Immature natural killer cell (primary cell): ENCODE measurements around the gene MAN2B2. TPM values are rescaled to one million over a fixed set of nuclear protein-coding genes. Genes with fewer than 3 reads are reported as not detected.
A peak's percentile ranks its signal among the peaks of the same experiment; 100 is the strongest.

Experiments
- DNase-seq, 3 donors: peaks; one replicate each; pipeline ENCODE4 v3.0.0; 2022; ENCODE audit warnings: mixed read lengths in 1 of 3
- H3K27ac Mint-ChIP-seq, 6 donors: one replicate each; pipeline ENCODE4 v1.8.0; 2020; ENCODE audit warnings: mixed read lengths in 6 of 6, mild to moderate bottlenecking in 5 of 6, inconsistent platforms in 4 of 6, moderate library complexity in 3 of 6
- H3K27me3 Mint-ChIP-seq, 3 donors: one replicate each; pipeline ENCODE4 v1.8.0; 2020 to 2021; ENCODE audit warnings: low read depth in 3 of 3, mild to moderate bottlenecking in 3 of 3, mixed read lengths in 3 of 3, moderate library complexity in 3 of 3, inconsistent platforms in 1 of 3
- H3K36me3 Mint-ChIP-seq, 3 donors: one replicate each; pipeline ENCODE4 v1.8.0; 2020; ENCODE audit warnings: mixed read lengths in 3 of 3, inconsistent platforms in 2 of 3, mild to moderate bottlenecking in 2 of 3
- H3K4me1 Mint-ChIP-seq, 2 donors: one replicate each; pipeline ENCODE4 v1.8.0; 2020; ENCODE audit warnings: inconsistent platforms in 2 of 2, mild to moderate bottlenecking in 2 of 2, mixed read lengths in 2 of 2, moderate library complexity in 1 of 2
- H3K4me3 Mint-ChIP-seq, 5 donors: one replicate each; pipeline ENCODE4 v1.8.0; 2020; ENCODE audit warnings: mild to moderate bottlenecking in 5 of 5, mixed read lengths in 5 of 5, inconsistent platforms in 3 of 5, moderate library complexity in 3 of 5
- H3K9me3 Mint-ChIP-seq, 6 donors: one replicate each; pipeline ENCODE4 v1.8.0; 2020; ENCODE audit warnings: mild to moderate bottlenecking in 6 of 6, mixed read lengths in 6 of 6, inconsistent platforms in 4 of 6, moderate library complexity in 3 of 6
- polyA plus RNA-seq, 3 donors: library from polyadenylated mRNA; unstranded; fragments of 300-500 nt; fragmentation: Illumina TruSeq; gene quantifications; one replicate each; pipeline ENCODE4 v1.2.3, GENCODE V29; 2021

Gene MAN2B2
- polyA plus RNA-seq, 3 donors from 2014 or later = 12.9 to 34.9 (median 15.3) TPM

DNA sequence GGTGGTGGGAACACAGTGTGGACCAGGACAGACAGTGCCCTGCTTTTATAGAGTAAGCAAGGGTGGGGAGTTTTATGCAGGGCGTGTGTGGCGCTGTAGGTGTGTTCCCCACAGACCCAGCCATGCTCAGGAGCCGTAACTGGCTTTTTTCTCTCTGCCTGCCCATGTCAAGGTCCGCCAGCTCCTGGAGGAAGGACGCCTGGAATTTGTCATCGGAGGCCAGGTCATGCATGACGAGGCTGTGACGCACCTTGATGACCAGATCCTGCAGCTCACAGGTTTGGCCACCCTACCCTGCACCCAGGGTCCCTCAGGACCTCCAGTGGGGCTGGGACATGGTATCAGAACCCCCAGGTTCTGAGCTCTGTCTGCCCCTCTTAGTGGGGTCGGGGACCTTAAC, 3.2 kb downstream of the MAN2B2 start:
- Mint-ChIP-seq H3K27me3 (peaks cover 3 to 6% (median 3%) of the 10 kb centered on the region in 3 donors), H3K36me3 (peaks cover 29 to 34% (median 30%) of the 10 kb centered on the region in 3 donors), H3K4me3 (no peak overlapping the region), H3K27ac (peak overlapping the region in 1 of 6 donors; percentile 58), H3K4me1 (peaks cover 5 to 14% of the 10 kb centered on the region in 2 donors), H3K9me3 (no peaks in the 10 kb centered on the region)
- no peak for DNase-seq

DNA sequence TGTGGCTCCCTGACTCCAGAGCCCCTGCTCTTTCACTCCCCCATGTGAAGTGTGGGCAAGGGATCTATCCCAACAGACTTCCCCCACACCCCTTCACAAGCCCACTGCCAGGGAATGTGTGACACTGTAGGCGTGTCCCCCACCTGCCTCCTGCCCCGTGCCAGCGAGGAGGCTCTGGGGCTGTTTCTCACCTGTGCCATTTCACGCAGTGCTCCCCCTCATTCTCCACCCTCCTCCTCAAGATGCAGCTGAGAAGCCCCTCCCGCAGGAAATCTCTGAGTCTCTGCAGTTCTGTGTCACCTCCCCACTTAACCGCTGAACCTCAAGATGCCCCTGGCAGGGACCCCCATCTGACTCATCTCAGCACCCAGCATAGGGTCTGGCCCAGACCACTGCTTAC, 5.4 kb downstream of the MAN2B2 start:
- Mint-ChIP-seq H3K4me3 (no peak overlapping the region), H3K27ac (peak overlapping the region in 1 of 6 donors; percentile 46), H3K9me3 (no peaks in the 10 kb centered on the region), H3K27me3 (peaks cover 3 to 4% (median 3%) of the 10 kb centered on the region in 3 donors), H3K4me1 (peaks cover 5 to 9% of the 10 kb centered on the region in 2 donors), H3K36me3 (peaks cover 43 to 47% (median 46%) of the 10 kb centered on the region in 3 donors)
- DNase-seq = no peak

DNA sequence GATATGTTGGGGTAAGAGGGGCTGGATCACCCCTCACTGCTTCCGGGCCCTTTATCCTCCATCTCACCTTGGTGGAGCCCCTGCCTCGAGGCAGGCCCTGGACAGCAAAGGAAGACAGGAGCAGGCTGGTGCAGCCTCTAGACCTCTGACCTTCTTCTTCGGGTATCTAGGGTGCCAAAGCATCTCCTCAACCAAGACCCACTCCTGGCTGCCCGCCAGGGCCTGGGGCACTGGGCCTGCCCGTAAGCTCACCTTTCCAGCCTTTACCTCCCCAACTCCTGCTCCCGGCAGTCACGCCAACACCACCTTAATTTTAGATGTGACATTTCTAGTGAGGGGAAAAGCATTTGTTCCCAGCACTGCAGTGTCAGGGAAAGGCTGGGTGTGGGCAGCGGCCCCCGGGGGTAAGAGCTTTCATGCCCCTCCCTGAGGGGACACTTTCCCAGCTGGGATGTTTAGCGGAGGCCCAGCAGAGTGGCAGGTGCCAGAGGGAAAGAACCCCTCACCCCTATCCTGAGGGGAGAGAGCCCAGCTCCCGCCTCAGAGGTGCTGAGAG, 6.7 kb downstream of the MAN2B2 start:
- no peak for DNase-seq
- Mint-ChIP-seq H3K36me3 (peaks cover 43 to 52% (median 49%) of the 10 kb centered on the region in 3 donors), H3K27ac (no peak overlapping the region), H3K4me3 (no peak overlapping the region), H3K4me1 (peaks cover 0 to 4% of the 10 kb centered on the region in 2 donors), H3K27me3 (peaks cover 3 to 4% (median 3%) of the 10 kb centered on the region in 3 donors), H3K9me3 (no peaks in the 10 kb centered on the region)

DNA sequence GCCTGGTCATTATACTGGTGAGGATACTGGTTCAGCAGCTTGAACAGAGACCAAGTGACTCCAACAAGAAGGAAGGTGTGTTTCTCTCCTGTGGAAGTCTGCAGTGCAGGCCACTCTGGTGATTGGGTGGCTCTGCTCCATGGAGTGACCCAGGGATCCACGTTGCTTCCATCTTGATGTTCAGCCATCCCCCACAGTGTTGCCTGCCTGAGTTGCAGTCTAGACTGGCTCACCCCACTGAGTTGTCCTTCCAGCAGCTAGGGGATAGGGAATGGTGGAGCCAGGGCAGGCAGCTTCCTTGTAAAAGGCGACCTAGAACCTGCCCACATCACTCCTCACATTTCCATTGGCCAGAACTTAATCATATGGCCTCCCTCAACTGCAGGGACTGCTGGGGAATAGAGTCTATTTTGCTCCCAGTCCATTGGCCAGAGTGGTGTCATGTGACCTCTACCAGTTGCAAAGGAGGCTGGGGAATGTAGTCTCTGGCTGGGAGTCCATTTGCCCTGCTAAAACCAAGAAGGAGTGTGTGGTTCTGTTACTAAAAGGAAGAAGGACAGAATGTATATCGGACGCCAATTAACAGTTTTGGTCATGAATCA, 8.0 kb downstream of the MAN2B2 start:
- H3K36me3 Mint-ChIP-seq = peaks cover 39 to 49% (median 45%) of the 10 kb centered on the region in 3 donors
- peak in 1 of 3 donors; percentile 6 for DNase-seq
- H3K4me1 Mint-ChIP-seq = peaks cover 0 to 2% of the 10 kb centered on the region in 2 donors
- no peak overlapping the region for H3K27ac Mint-ChIP-seq
- no peaks in the 10 kb centered on the region for H3K9me3 Mint-ChIP-seq
- H3K27me3 Mint-ChIP-seq = peaks cover 3 to 4% (median 3%) of the 10 kb centered on the region in 3 donors
- no peak overlapping the region for H3K4me3 Mint-ChIP-seq

DNA sequence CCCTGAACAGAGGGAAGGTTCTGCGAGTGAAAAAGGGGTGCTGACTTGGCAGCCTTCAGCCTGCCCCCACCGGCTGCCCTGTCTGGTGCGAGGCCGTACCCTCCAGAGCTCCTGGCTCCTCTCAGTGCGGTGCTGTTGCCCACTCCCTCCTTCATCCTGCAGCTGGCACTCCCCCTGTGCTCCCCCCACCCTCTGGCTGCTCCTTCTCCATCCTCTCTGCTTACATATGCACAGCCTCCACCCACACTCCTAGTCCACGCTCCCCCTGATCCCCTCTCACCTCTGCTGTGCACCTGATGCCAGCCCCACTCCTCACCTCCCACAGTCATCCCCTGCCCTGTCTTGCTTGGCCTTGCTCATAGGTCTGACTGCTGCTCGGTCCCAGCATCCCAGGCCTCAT, 9.9 kb downstream of the MAN2B2 start:
- Mint-ChIP-seq H3K27ac (no peak overlapping the region), H3K4me1 (no peaks in the 10 kb centered on the region), H3K36me3 (peaks cover 27 to 35% (median 32%) of the 10 kb centered on the region in 3 donors), H3K4me3 (no peak overlapping the region), H3K9me3 (no peaks in the 10 kb centered on the region), H3K27me3 (peaks cover 0 to 3% (median 0%) of the 10 kb centered on the region in 3 donors)
- no peak for DNase-seq

DNA sequence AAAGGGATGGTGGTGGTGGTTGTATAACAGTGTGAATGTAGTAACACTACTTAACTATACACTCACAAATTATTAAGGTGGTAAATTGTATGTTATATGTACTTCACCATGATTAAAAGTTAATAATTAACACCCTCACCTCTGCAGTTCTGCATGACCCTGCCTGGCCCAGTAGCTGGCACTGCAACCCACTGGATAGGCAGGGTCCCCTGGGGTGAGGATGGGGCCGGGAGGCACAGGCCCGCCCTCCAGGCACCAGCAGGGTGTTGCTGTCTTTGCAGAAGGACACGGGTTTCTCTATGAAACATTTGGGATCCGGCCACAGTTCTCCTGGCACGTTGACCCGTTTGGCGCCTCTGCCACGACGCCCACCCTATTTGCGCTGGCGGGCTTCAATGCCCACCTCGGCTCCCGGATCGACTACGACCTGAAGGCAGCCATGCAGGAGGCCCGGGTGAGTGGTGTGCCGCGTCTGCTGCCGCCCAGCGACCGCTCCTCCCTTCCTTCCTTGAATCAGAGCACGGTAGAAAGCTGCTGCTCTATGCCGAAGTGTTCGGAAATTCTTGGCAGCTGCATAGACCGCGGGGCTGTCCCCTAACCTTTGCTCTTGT, 11.8 kb downstream of the MAN2B2 start:
- DNase-seq = no peak
- H3K4me3 Mint-ChIP-seq = no peak overlapping the region
- H3K27me3 Mint-ChIP-seq = no peaks in the 10 kb centered on the region
- peaks cover 19 to 32% (median 19%) of the 10 kb centered on the region in 3 donors for H3K36me3 Mint-ChIP-seq
- H3K4me1 Mint-ChIP-seq = no peaks in the 10 kb centered on the region
- no peaks in the 10 kb centered on the region for H3K9me3 Mint-ChIP-seq
- no peak overlapping the region for H3K27ac Mint-ChIP-seq

DNA sequence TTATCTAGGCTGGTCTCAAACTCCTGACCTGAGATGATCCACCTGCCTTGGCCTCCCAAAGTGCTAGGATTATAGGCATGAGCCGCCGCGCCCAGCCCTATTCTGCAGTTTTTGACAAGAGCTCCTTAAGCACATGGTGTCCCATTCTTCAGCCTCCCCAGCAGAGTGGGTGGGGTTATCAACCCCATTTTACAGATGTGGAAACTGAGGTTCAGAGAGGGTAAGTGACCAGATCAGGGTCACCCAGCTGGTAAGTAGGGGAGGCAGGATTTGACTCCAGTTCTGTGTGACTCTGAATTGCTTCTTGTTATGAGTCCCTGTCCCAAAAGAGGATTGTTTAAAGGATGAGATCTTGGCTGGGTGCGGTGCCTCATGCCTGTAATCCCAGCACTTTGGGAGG, 14.5 kb downstream of the MAN2B2 start:
- Mint-ChIP-seq H3K4me3 (no peak overlapping the region), H3K27ac (no peak overlapping the region), H3K27me3 (peaks cover 0 to 2% (median 0%) of the 10 kb centered on the region in 3 donors), H3K36me3 (peaks cover 3 to 16% (median 4%) of the 10 kb centered on the region in 3 donors), H3K9me3 (no peaks in the 10 kb centered on the region), H3K4me1 (no peaks in the 10 kb centered on the region)
- DNase-seq = no peak

DNA sequence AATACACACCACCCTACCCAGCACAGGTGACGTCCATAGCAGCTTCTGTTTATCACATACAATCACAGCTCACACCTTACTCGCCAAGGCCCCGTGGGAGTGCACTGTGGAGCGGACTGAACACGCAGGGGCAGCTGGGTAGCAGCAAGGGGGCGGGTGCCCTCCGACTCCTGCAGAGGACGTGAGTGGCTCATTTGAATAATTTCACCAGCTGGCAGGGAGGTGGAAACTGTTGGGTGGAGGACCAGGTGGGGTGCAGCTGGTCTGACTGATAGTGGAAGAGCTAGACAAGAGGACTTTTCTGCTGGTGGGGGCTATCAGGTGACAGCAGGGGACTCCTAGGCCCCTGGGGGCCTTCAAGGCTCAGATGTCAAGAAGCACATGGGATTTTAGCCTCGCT, 16.3 kb downstream of the MAN2B2 start:
- Mint-ChIP-seq H3K27me3 (peaks cover 0 to 2% (median 0%) of the 10 kb centered on the region in 3 donors), H3K4me1 (no peaks in the 10 kb centered on the region), H3K9me3 (no peaks in the 10 kb centered on the region), H3K4me3 (no peak overlapping the region), H3K27ac (no peak overlapping the region), H3K36me3 (peaks cover 4 to 10% (median 7%) of the 10 kb centered on the region in 3 donors)
- DNase-seq = no peak

DNA sequence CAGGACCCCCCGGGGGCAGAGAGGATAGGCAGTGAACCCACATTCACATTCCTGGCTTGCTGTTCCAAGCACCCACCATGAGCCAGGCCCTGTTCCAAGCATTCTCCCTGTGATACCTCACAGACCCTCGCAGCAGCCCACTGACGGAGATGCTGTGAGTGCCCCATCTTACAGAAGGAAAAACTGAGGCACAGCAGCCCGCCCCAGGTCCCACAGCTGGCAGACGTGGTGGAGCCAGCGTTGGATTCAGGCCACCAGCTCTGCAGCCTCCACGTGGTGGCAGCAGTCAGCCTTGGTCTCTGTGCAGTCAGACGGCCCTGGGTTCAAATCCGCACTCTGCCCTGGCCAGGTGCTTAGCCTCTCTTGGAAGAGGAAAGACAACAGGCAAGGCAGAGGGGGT, 16.8 kb downstream of the MAN2B2 start:
- Mint-ChIP-seq H3K4me3 (no peak overlapping the region), H3K27ac (no peak overlapping the region), H3K4me1 (no peaks in the 10 kb centered on the region), H3K9me3 (no peaks in the 10 kb centered on the region), H3K27me3 (peaks cover 0 to 2% (median 0%) of the 10 kb centered on the region in 3 donors), H3K36me3 (peaks cover 4 to 10% (median 10%) of the 10 kb centered on the region in 3 donors)
- no peak for DNase-seq

DNA sequence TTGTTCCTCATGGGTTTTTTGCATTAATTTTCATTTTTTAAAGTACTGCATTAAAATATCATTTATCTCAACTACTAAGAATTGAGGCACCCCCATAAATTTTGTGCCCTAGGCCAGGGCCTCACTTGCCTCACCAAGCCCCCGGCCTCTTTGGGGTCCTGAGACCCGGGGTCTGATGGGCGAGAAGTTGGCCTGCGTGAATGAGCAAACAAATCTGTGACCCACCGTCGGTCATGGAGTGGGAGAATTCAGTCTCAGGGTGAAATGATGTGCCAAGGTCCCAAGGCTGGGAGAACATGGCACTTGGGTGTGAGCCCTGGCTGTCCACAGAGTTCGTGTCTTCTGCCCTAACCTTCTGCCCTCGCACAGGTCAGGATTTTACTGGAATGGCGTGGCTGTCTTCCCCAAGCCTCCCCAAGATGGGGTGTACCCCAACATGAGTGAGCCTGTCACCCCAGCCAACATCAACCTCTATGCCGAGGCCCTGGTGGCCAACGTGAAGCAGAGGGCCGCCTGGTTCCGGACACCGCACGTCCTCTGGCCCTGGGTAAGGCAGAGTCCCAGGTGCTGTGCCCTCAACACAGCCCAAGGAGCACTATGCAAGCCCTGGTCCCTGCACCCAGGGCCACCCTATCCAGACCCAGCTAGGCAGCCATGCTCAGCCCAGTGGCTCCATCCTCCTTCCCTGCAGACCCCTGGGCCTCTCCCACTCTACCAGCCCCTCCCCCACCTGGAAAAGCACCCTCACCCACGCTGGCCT, 18.0 kb downstream of the MAN2B2 start:
- peaks cover 4 to 10% (median 10%) of the 10 kb centered on the region in 3 donors for H3K36me3 Mint-ChIP-seq
- H3K4me1 Mint-ChIP-seq = no peaks in the 10 kb centered on the region

DNA sequence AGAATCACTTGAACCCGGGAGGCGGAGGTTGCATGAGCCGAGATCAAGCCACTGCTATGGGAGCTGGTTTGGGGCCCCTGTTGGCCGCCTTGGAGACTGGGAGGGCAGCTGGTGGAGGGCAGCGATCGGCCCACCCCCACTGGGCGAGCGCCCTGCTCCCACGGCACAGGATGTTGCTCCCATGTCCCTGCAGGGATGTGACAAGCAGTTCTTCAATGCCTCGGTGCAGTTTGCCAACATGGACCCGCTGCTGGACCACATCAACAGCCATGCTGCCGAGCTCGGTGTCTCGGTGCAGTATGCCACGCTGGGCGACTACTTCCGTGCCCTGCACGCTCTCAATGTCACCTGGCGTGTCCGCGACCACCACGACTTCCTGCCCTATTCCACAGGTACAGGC, 19.4 kb downstream of the MAN2B2 start:
- H3K36me3 Mint-ChIP-seq = peaks cover 4 to 10% (median 10%) of the 10 kb centered on the region in 3 donors
- no peaks in the 10 kb centered on the region for H3K4me1 Mint-ChIP-seq
- H3K27me3 Mint-ChIP-seq = peaks cover 0 to 2% (median 0%) of the 10 kb centered on the region in 3 donors
- H3K9me3 Mint-ChIP-seq = no peaks in the 10 kb centered on the region
- H3K4me3 Mint-ChIP-seq = no peak overlapping the region
- no peak overlapping the region for H3K27ac Mint-ChIP-seq
- no peak for DNase-seq

More for the DNA sequence above, 18.0 kb downstream of the MAN2B2 start:
- no peak for DNase-seq
- no peak overlapping the region for H3K27ac Mint-ChIP-seq
- no peaks in the 10 kb centered on the region for H3K9me3 Mint-ChIP-seq
- H3K4me3 Mint-ChIP-seq = no peak overlapping the region
- peaks cover 0 to 2% (median 0%) of the 10 kb centered on the region in 3 donors for H3K27me3 Mint-ChIP-seq

DNA sequence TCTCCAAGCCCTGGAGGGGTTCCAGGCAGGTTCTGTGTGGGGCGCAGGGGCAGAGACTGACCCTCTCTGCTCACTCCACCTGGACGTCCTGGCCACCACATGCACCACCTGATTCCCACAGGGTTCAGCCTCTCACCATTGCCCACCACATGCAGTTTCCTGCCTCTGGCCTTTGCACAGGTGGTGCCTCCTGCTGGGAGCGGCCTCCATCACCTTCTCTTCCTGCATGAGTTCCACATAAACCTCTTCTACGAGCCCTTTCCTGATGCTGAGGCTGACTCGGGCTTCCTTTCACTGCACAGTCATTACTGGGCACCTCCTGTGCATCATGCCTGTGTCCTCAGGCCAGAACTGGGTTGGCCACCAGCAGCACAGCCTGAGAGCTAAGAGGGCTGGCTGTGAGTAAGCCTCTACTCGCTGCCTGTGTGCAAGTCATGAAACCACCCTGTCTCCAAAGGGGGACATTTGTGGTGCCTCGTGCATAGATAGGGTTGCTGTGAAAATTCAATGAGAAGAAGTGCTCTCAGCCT, 19.9 kb downstream of the MAN2B2 start:
- Mint-ChIP-seq H3K4me3 (no peak overlapping the region), H3K9me3 (no peaks in the 10 kb centered on the region), H3K27me3 (peaks cover 0 to 2% (median 0%) of the 10 kb centered on the region in 3 donors), H3K27ac (peak overlapping the region in 1 of 6 donors; percentile 60), H3K4me1 (no peaks in the 10 kb centered on the region), H3K36me3 (peaks cover 4 to 10% (median 10%) of the 10 kb centered on the region in 3 donors)
- no peak for DNase-seq

DNA sequence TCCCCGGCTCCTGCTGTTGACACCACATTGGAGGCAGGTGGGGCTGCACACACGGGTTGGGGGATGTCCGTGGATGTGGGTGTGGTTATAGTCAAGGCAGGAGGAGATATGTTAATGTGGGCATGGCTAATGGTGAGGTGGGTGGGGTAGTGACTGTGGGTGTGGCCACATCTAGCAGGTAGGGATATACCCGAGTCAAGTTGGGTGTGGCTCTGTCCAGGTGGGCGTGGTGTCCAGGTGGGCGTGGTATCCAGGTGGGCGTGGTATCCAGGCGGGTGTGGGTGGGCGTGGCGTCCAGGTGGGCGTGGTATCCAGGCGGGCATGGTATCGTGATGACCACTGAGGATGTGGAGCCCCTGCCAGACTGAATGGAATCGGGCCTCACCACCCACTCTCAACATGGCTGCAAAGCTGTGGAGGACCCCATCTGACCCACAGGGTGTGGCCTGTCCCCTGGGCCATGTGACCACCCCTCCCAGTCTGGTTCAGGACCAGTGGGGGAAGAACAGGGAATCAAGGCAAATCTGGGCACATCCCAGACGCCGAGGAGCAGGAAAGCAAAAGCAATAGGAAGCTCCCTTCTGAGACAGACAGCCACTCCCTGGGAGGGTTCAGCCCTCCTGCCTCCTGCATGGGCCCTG, 21.0 kb downstream of the MAN2B2 start:
- no peak for DNase-seq
- Mint-ChIP-seq H3K4me3 (no peak overlapping the region), H3K27ac (peak overlapping the region in 1 of 6 donors; percentile 12), H3K27me3 (peaks cover 0 to 2% (median 0%) of the 10 kb centered on the region in 3 donors), H3K4me1 (no peaks in the 10 kb centered on the region), H3K9me3 (no peaks in the 10 kb centered on the region), H3K36me3 (peaks cover 4 to 10% (median 9%) of the 10 kb centered on the region in 3 donors)
